NCI-H1436 (cell line): ENCODE measurements around the gene RPL3.
"Not testable (repeated sequence)": the region's sequence is repeated elsewhere in the genome, so short reads cannot be mapped to it uniquely, and the experiment has no call there.

Source experiments
- DNase-seq: peaks from one replicate; lab custom pipeline; 2025; lab: John Stamatoyannopoulos, UW

Gene RPL3

DNA sequence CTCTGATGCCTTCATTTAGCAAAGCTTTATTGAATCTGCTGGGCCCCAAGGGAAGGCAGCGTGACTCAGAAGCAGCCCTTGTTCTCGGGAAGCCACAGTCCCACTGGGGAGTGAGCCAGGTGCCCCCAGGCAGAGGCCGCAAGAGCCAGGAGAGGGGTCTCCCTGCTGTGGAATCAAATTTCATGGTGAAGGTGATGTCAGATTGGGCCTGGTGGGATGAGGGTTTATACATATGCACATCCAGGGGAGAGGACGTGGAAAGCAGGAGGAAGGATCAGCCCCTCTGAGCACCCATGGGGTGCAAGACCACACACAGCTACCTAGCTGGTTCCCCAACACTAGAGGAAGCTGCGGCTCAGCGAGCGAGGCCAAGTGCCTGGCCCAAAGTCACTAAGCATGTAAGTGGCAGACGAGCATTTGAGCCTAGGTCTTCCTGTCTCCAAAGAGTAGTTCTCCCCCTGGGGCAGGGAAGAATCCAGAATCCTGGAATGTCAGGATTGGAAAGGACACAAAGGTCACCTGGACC lies 32.3 kb upstream of the RPL3 start:
- DNase-seq = peak; percentile 46

DNA sequence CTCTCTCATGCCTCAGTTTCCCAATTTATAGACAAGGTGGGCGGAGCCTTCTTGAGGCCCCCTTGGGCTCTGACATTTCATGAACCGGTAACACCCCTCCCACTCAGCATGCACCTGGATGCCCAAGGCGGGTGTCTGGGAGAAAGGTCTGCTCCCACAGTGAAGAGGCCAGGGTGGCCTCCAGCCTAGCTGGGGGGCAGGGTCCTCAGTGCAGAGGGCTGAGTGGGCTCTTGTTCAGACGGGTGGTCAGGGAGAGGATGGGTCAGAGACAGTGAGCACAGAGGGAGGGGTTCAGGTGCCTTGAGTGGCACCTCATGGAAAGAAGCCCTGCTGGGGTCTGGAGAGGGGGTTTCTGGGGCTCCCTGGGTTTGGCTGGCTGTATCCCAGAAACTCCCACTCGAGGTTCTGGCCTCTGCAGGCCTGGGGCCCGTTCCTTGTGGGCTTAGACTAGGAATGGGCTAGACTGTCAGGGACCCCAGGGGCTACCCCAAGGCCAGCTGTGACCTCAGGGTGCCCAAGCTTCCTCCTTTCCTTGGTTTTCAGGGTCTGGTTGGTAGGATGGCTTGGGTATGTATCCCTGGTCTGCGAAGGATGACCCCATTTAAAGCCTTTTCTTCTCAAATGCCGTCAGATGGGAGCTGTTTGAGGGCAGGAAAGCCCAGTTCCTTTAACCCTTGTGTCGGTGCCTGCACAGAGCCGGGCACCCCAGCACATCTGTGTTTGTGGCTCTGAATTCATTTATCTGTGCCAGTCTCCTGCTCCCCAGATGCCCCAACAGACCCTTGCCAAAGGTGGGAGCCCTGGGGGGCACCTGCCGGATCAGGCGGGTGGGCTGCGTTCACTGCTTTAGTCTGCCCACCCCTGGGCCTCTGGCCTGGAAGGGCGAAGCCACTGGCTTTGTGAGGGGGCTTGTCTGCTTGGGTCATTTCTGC lies 31.6 kb upstream of the RPL3 start:
- no peak for DNase-seq

DNA sequence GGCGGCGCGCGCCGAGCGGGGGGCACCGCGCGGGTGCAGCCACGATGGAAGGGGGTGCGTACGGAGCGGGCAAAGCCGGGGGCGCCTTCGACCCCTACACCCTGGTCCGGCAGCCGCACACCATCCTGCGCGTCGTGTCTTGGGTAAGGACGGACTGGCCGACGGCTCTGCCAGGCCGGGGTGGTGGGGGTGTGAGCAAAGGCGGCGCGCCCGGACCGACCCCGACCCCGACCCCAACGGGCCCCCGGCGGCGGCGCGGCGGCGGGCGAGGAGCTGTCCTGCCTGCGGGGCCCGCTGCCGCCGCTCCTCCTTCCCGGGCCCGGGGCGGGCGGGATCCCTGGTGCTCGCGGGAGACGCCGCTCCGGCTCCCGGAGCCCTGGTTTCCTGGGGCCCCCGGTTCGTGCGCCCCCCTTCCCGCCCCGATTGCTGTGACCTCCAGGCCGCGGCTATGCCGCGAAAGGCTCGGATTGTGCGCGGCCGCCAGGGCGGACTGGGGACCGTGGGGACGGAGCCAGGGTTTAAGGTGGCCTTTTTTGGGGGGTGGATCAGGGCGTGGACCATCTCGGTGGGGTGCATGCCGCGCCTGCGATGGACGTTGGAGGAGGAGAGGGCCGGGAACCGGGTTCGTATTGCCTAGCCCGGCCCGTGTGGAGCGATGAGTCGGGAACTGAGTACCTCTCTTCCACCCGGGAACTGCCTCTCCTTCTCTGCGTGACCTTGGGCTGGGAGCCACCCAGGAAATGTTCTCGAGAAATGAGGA lies 30.7 kb upstream of the RPL3 start, which contains the start of gene SYNGR1:
Gene SYNGR1 (plus strand): TSS at position 25 of the 760 bp plus-strand sequence. CDS start 20 bp downstream, at position 45.
- DNase-seq = no peak

DNA sequence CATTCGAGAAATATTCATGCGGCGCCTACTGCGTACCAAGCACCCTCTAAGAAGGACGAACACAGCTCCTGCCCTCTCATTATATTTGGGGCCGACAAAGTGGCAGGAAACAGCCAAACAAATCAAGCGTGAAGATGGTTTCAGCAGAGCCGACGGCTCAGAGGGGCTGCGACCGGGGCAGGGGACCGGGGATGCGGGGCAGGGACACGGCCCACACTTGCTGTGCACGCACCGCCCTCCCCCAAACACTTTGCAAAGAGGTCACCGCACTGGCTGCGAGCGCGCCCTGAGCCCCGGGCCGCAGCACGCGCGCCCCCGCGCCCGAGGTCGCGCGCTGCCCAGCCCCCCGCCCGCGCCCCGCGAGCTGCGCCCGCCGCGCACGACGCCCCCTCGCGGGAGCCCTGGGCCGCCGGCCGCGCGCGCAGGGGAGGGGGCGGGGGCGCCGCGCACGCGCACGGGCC lies 30.1 kb upstream of the RPL3 start:
- DNase-seq = peak; percentile 59

DNA sequence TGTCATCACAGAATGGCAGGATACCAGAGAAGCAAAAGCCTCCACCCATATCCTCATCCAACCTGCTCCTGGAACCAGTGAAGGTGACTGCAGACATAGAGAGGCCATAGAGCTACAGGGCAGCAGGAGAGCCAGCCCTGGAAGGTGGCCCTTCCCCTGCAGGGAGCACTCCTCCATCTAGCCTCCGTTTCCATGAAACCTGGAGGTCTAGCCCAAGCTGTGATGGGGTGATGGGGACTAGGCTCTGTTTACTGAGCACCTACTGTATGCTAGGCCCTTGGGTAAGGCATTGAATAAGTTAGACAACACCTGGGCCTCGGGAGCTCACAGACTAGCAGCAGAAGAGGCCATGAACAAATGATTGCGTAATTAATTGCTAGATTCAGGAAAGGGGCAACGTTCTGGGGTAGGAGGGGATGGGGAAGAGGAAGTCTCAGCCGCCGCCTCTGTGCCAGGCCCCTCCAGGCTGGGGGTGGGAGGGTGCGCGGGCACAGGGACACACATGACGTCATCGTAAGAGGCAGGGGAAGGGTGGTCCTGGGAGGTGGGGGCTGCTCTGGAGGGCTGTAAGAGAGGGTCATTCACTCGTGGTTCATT lies 29.6 kb upstream of the RPL3 start:
- DNase-seq = peak; percentile 35

DNA sequence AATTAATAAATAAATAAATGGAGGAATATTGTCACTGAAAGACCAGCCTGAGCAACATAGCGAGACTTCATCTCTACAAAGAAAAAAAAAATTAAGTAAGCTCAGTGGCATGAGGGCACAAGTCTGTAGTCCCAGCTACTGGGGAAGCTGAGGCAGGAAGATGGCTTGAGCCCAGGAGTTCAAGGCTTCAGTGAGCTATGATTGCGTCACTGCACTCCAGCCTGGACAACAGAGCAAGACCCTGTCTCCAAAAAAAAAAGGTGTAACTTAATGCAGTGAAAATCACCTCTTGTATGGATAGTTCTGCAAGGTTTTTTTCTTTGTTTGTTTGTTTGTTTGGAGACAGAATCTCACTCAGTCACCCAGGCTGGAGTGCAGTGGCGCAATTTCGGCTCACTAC lies 25.8 kb upstream of the RPL3 start:
- no peak for DNase-seq

DNA sequence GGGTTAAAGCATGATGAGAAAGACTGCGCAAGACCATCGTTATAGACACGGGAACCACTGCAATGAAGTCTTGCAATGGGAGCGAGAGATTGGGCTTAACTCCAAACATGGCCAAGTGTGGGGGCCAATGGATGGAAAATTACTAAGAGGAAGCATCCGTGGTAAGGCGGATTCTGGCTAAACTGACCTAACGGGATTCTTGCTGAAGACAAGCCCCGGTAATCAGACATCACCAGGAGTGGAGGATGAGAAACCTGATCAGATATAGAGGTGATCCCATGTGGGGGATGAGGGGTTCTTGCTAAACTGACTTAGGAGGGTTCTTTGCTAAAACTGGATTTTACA lies 24.6 kb upstream of the RPL3 start:
- DNase-seq = no peak

DNA sequence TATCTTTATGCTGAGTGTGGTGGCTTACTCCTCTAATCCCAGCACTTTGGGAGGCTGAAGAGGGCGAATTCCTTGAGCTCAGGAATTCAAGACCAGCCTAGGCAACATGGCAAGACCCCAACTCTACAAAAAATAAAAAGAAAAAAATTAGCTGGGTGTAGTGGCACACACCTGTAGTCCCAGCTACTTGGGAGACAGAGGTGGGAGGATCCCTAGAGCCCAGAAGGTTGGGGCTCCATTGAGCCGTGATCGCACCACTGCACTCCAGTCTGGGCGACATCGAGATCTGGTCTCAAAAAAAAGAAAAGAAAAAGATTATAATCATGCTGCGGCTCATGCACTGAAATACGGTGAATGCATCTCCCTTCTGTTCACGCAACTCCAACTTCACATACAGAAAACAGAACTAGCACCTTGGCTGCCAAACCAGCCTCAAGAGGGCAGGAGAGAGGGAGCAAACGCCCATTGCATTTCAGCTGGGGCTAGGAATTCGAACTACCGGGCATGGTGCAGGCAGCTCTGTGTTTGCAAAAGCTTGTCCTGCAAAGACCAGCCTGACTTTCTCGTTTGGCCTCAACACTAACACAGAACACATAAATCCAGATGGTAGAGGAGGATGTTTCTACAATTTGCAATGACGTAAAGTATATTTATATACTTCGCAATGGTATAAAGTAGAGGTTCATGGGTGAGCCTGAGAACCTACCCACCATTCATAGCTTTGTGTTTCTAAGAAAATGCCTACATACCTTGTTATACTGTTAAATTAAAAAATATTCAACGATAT lies 24.0 kb upstream of the RPL3 start:
- DNase-seq = peak; percentile 37

DNA sequence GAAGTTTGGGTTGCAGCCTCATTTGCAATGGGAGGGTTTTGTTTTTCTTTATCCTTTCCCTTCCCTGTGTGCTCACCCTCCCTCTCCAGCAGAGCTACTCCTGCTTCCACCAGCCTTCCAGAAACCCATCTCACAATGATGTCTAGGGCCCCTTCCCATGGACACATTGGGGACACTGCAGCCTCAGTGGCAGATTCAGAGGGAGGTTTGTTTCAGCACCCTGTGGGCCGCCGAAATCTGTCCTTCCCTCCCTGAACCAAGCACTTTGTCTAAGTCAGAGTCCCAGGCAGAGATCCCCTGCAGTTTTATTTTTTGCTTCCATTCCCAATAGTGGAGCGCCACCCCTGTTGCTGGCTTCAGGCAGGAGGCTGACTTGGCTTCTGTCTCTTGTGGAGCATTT lies 21.8 kb upstream of the RPL3 start:
- DNase-seq = no peak

DNA sequence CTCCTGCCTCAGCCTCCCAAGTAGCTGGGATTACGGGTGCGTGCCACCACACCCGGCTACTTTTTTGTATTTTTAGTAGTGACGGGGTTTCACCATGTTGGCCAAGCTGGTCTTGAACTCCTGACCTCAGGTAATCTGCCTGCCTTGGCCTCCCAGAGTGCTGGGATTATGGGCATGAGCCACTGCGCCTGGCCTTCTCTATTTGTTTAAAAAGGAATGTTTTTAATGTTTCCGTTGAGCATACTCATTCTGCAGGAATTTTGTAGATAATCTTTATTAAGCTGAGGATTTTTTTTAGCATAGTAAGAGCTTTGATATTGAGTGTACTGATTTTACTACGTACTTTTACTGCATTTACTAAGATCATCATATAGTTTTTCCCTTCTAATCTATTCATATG lies 20.4 kb upstream of the RPL3 start:
- DNase-seq = not testable (repeated sequence)

DNA sequence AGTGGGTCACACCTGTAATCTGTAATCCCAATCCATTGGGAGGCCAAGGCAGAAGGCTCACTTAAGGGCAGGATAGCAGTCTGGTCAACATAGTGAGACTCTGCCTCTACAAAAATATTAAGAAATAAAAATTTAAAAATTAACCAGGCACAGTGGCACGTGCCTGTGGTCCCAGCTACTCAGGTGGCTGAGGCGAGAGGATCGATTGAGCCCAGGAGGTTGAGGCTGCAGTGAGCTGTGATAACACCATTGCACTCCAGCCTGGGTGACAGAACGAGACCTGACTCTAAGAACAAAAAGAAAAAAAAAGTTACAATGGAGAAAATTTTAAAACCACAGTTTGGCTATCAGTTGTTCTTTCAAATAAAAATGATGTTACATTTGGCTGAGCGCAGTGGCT lies 17.0 kb upstream of the RPL3 start:
- no peak for DNase-seq

DNA sequence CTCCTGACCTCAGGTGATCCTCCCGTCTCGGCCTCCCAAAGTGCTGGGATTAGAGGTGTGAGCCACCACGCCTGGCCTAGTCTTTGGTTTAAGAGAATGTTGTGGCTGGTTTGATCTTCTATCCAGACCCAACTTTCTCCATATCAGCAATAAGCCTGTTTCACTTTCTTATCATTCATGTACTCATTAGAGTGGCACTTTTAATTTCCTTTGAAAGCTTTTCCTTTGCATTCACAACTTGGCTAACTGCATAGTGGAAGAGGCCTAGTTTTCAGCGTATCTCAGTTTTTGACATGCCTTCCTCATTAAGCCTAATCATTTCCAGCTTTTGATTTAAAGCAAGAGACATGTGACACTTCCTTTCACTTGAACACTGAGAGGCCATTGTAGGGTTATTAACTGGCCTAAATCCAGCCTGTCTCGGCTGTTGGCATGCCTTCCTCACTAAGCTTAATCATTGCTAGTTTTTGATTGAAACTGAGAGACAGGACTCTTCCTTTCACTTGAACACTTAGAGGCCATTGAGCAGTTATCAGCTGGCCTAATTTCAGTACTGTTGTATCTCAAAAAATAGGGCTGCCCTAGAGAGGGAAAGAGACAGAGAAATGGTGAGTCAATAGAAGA lies 13.1 kb upstream of the RPL3 start:
- DNase-seq = no peak

DNA sequence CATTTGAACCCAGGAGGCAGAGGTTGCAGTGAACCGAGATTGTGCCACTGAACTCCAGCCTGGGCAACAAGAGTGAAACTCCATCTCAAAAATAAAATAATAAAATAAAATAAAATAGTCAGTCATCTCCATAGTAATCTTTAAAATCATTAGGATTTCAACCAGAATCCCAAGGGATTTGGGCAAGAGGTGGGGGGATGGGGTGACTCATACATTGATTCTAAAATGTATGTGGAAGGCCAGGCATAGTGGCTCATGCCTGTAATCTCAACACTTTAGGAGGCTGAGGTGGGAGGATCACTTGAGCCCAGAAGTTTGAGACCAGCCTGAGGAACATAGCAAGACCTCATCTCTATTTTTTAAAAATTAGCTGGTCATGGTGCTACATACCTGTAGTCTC lies 11.1 kb upstream of the RPL3 start:
- not testable (repeated sequence) for DNase-seq

DNA sequence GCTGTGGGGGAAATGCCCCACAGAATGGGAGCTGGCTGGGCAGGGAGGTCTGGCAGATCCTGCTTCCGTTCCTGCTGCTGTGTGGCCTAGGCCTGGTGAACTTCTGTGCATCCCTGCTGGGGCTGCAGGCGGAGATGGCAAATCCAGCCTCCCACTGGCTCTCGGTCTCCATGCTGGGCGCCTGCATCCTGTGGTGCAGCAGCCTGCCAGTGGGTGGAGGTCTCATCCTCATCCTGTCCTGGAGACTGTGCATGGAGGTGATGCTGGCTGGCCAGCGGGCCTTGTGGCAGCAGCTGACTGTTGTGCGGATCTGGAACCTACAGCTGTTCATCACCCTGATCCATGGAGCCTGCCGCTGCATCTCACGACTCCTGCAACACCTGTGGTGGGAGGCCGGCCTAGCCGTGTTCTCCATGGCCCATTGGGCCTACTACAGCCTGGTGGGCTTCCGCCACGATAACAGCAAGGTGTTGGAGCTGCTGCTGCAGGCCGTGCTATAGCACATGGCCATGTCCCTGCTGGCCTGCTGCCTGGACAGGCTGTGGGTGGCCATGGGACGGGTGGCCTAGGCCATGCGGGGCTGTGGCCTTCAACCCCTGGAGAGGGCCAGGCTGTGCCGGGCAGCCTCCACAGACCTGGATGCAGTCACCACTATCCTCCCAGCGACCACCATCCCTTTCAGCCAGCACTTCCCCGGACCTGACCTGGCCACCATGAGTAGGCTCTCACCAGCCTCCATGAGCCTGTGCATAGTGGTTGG lies 8.8 kb upstream of the RPL3 start:
- DNase-seq = no peak

DNA sequence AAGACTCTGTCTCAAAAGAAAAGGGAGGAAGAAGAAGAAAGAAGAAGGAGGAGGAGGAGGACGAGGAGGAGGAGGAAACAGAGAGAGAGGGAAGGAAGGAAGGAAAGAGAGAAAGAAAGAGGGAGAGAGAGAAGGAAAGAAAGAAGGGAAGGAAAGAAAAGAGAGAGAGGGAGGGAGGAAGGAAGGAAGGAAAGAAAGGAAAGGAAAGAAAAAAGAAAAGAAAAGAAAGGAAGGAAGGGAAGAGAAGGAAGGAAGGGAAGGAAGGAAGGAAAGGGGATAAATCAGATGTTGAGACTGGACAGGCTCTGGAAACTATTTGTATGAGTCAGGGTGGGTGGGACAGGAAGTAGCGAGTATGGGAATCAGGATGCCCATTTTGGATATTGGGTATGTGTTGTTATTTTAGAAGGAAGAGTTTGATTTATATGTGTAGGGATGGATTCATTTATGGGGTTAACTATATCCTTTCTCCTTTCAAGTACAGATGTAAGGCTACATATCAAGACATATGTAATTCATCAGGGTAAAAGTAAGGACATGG lies 6.0 kb upstream of the RPL3 start:
- DNase-seq = no peak

DNA sequence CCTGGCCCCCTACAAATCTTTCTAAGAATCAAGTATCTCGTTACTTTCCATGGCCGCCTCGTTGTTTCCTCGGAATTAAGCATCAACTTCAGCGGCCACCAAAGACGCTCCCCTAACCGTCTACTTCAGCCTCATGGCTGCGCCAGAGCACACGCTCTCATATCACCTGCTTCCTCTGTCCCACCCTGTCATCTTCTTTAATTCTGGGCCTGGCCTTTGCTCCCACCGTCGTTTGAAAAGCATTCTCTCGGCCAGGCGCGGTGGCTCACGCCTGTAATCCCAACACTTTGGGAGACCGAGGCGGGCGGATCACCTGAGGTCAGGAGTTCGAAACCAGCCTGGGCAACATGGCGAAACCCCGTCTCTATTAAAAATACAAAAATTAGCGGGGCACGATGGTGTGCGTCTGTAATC lies 1.2 kb upstream of the RPL3 start:
- not testable (repeated sequence) for DNase-seq

DNA sequence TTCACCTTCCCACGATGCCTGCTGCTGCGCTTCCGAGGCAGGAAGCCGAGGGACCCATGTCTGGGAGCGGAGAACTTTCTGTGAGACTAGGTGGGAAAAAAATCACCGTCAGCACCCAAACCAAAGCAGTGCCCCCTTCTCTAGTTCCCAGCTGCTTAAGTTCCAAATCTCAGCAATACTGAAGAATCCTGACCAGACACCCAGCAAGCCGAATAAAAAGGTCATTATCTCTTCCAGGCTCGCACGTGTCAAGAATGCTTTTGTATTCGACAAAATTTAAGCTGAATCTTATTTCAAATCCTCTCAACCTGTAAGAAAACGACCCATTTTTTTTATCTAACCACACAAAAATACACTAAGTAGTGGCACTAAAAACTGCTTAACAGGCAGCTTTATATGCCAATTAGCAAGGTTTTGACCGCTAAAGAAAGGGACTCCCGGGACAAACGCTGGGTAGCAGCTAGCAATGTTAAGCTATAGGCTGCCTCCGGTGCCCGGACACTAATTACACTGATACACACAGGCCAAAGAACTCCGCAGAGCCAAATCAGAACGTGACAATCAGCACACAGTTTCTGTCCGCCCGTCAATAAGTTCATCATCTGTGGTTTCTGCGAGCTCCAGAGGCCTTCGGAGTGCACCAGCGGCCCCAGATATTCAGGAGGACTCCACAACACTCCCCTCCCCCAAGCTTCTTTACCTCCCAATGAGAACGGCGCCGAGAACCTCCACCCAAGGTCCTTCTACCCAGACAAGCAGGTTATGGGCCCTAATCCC lies 728 bp downstream of the RPL3 start:
- no peak for DNase-seq

DNA sequence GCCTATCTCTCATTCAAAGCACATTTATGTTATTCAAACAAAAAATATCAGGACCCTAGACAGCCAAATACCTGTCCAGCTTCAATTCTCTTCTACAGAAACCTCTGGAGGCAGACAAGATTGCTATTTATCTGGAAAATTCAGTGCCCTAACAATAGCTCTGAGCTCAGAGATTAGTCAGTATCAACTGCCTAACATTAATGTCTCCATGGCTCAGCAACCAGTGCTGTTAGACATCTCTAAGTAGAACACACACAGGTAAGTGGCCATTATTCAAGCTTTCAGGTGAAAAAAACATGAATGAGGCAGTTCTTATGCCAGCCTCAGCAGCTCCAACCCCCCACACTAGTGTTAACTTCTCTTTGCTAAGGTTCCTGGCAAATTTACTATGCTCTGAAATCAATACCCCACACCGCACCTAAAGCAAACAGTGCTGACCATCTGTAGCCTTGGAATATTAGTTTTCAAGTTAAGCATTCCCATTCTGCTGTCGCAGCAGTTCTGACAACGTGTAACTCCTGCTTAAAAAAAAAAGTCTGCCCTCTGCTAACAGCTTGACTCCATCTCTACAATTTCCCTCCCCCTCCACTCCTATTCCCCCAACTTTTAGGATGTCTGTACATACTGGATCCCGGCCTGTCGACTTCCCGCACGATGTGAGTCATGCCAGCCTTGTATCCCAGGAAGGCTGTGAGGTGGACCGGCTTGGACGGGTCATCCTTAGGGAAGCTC lies 1.5 kb downstream of the RPL3 start:
- DNase-seq = no peak
